GM12865 (cell line): ENCODE results near the gene PTGR3.

Experiments used
- DNase-seq: peaks from one replicate; pipeline ENCODE4 v3.0.0; 2010; ENCODE audit warnings: low read depth
- H3K4me3 ChIP-seq: 2 replicates; pipeline ENCODE4 v1.5.1; 2011; ENCODE audit warnings: mild to moderate bottlenecking, low read depth, low read length, control low read depth
- TF ChIP-seq, protein P1 (sequence below): IDR thresholded peaks from 2 replicates; pipeline ENCODE4 v1.5.1; 2011; ENCODE audit warnings: low read length, control low read depth, low read depth, inconsistent platforms; ENCODE audit not compliant: insufficient read depth; ENCODE audit errors: missing control alignments

The PTGR3 gene

DNA sequence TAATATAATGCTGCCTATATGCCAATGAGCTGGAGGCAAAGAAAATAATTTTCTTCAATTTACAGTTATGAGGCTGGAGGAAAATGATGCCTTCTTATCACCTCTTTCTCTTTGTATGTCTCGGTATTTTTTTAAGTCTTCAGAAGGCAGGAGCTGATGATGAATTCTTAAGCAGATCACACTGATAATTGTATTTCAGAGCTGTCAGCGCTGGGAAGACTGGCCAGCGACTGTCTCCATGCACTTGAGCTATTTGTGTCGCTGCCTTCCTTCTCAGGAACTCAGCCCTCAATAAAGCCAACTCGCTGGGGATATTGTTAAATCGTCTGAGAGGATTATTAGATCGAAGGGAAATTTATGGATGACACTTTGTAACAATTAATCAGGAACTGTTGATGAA, 40.3 kb downstream of the PTGR3 start:
- no peak overlapping the region for H3K4me3 ChIP-seq
- DNase-seq, result no peak
- TF ChIP-seq, protein P1, sequence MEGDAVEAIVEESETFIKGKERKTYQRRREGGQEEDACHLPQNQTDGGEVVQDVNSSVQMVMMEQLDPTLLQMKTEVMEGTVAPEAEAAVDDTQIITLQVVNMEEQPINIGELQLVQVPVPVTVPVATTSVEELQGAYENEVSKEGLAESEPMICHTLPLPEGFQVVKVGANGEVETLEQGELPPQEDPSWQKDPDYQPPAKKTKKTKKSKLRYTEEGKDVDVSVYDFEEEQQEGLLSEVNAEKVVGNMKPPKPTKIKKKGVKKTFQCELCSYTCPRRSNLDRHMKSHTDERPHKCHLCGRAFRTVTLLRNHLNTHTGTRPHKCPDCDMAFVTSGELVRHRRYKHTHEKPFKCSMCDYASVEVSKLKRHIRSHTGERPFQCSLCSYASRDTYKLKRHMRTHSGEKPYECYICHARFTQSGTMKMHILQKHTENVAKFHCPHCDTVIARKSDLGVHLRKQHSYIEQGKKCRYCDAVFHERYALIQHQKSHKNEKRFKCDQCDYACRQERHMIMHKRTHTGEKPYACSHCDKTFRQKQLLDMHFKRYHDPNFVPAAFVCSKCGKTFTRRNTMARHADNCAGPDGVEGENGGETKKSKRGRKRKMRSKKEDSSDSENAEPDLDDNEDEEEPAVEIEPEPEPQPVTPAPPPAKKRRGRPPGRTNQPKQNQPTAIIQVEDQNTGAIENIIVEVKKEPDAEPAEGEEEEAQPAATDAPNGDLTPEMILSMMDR, result no peak

DNA sequence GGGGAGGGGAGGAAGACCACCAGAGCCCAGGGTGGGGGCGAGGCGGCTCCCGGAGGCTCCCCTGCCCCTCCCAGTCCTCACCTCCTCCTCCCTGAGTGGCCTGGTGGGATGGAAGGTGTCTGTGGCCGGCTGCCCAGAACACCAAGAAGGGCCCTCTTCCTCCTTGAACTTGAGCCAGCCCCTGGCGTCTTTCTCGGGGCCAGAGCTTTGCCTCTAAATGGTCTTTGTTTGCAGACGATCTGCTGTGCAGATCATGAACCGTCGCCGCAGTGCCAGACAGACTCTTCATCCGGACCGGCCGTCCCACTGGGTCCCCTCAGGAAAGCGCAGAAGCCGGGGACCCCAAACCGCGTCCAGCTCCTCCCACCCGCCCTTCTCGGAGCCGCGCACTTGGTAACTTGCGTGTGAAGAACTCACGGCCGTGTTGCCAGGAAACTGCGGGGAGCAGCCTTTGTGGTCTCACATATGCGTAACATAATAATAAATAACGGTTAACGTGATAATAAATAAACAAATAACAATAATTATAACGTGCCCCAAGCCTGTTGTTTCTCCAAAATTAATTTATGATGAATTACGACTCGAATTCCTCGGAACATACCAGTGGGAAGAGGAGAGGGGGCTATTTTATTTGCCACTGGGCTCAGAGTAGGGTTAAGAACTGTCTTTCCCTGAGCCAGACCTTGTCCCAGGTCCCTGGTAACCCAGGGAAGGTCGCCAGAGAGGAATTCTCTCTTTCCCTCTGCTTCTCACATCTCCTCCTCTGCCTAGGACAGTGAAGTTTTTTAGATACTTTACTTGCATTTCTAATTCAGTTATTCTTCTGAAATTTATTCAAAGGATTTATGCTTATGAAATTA, 41.0 kb downstream of the PTGR3 start:
- no peak overlapping the region for H3K4me3 ChIP-seq

DNA sequence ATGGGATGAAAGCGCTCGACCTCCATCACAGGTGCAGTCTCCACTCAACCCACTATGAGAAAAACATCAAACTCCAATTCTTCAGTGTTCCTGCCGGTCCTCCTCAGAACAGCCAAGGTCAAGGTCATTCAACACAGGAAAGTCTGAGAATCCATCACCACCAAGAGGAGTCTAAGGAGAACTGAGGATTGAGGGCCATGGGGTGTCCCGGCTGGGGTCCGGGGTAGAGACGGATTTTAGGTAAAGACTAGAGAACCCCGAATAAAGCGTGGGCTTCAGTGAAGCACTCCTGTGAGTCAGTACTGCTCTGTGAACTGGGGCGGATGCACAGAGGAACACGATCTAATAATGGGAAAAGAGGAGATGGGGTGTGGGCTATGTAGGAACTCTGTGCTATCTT, 41.8 kb downstream of the PTGR3 start:
- DNase-seq, result no peak
- TF ChIP-seq, protein P1, result no peak
- no peak overlapping the region for H3K4me3 ChIP-seq

More for the DNA sequence above, 41.0 kb downstream of the PTGR3 start:
- DNase-seq, result no peak
- TF ChIP-seq, protein P1, result no peak

DNA sequence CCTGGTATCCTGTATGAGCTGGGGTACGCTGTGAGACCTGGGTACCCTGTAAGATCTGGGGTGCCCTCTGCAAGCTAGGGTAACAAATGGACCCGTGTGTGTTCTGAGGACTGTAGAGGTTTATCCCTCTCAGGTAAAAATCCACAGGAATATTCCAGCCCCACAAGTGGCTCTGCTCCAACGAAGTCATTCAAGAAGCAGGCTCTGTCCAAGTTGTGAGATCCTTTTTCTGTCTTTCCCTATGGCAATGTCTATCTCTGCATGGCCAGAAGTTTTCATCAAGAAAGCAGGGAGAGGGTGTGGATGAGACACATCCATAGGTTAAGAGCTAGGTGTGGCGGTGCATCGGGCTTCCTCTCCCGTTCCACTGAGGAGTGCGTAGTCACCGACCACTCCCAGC, 43.0 kb downstream of the PTGR3 start:
- TF ChIP-seq, protein P1, result no peak
- no peak overlapping the region for H3K4me3 ChIP-seq
- no peak for DNase-seq

DNA sequence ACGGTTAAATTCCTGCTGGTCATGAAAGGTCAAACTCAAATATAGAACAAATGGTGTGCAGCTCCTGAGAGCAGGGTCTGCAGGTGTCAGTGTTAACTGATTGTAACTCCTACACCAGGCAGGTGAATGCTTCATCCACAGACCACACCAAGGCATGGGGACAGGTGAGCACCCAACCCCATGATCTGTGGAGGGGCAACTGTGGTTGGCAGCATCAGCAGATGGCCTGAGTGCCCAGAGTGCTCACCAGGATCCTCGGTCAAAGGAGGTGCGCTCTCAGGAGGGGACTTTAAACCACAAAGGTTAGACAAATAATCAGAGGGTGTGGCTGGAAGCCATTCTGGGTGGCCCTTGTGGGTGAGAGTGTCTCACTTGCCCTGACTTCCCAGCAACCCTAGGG, 44.5 kb downstream of the PTGR3 start:
- TF ChIP-seq, protein P1, result no peak
- no peak overlapping the region for H3K4me3 ChIP-seq
- DNase-seq, result no peak

DNA sequence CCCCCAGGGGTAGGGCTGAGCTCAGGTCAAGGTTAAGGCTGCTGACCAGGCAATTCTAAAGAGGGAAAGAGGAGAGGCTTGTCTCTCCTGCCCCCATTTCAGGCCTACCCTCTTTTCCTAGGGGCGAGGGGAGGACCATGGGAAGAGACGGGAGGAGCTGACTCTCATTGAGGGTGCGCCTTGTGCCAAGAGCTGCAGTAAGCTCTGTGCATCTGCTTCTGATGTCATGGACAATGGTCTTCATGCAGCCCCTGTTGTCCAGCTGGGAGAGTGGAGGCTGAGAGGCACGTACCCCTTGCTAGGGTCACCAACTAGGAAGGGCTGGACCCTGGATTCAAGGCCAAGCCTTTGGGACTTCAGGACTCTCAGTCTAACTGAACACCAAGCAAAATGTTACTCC, 45.2 kb downstream of the PTGR3 start:
- no peak overlapping the region for H3K4me3 ChIP-seq
- DNase-seq, result no peak
- TF ChIP-seq, protein P1, result no peak

DNA sequence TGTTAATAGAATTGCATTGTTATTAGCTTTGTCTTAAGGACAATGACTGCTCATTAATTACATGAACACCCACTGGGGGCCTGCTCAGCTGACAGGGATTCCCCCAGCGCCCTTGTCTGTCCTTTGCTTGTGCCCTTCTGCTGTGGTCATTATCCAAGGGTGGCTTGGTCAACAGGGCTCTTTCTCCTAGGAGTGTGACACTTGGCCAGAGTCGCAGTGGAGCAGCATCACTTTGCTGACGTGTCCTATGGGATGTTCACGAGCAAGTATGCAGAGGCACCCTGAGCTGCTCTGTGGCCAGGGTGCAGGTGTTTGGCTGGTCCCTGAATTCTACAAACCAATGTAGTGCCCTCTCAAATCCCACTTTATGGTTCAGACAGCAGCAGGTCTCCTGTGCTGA, 46.0 kb downstream of the PTGR3 start:
- DNase-seq, result no peak
- no peak overlapping the region for H3K4me3 ChIP-seq
- TF ChIP-seq, protein P1, result no peak
